Islet of Langerhans (tissue), 1 donor: ENCODE measurements around the gene LAX1.
"Not testable (repeated sequence)": the region's sequence is repeated elsewhere in the genome, so short reads cannot be mapped to it uniquely, and the experiment has no call there.

ENCODE experiments used
- FAIRE-seq: peaks from one replicate; lab custom pipeline; 2011; peaks lifted over from hg19 to GRCh38; lab: Jason Lieb, UNC

Gene LAX1

DNA sequence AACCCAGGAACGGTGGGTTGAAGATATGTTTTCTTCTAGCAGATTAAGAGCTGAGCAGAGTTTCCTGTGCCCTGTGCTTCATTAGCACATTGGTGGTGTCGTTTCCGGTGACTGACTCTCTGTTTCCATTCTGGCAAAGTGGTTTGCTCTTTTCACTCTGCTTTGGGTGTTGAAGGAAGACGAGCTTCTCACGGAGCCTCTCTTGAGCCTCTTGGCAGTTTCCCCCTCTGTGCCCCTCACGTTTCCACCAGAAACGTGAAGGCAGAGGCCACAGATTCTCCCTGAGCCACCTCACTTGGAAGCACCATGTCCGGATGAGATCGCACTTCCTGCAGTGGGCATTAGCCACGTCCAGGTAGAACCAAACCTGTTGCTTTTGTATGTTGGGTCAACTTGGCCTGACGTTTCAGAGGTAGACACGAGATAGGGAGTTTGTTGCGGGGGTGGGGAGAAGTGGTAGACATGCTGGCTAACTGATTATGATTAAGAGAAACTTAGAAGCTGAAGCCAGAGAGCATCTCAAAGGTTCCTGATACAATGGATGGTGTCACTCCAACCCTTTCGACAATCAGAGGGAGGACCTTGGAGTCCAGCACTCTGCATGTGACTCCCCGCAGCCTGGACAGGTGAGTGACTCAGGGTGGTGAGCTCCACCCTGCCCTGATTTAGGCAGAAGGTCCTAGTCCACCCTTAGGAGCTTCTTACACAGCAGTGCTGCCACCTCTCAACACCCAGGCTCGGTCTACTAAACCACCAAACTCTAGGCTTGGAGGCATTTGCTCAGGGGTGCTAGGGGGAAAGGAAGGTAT is at the start of gene LAX1:
TSS of gene LAX1 (plus strand) at position 155 of the 809 bp plus-strand sequence. CDS start at position 538, 383 bp downstream.
- no peak for FAIRE-seq

DNA sequence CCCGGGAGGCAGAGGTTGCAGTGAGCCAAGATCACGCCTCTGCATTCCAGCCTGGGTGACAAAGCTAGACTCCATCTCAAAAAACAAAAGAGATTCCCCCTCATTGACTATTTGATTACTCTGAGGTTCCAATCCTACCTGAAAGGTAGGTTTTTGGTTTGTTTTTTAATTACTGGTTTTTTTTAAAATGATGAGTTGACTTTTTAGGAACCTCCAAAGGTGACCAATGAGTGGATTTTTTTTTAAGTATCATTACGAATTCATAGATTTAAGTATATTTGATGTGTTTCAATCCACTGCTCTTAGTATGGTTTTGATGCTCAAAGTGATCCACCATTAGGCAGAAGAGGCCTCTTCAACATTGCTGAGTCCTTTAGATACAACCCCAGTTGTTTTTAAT is 47.9 kb upstream of the LAX1 start:
- FAIRE-seq, result no peak

DNA sequence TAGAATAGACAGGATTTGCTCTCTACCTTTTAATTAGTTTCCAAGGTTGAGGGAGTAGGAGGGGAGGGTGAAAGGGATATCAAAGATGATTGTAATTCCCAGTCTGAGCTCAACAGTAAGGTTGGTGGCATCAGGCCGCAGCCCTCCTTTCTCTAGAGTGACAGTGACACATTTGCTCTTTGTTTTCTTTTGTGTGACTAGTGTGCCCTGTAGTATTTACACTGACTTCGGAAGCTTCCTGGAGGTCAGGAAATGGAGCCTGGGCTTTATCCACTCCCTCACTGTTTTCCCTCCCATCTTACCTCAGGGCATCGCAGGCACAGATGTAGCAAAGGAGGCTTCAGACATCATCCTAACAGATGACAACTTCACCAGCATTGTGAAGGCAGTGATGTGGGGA is 44.7 kb upstream of the LAX1 start:
- no peak for FAIRE-seq

DNA sequence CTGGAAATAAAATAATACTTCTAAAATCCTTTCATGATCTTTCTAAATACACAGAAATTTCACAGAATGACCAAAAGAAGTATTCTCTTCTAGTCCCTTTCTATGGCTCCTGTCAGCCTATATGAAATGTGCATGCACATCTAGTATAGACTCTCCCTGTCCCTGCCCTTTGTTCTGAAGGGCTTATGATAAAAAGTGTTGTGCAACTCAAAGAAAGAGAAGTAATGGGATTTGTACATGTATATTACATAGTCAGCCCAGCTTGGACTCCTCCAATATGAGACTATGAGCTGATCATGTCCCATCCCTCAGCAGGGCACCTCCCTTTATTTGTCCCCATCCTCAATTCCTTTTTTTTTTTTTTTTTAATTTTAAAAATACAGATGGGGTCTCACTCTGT is 42.1 kb upstream of the LAX1 start:
- FAIRE-seq, result no peak

DNA sequence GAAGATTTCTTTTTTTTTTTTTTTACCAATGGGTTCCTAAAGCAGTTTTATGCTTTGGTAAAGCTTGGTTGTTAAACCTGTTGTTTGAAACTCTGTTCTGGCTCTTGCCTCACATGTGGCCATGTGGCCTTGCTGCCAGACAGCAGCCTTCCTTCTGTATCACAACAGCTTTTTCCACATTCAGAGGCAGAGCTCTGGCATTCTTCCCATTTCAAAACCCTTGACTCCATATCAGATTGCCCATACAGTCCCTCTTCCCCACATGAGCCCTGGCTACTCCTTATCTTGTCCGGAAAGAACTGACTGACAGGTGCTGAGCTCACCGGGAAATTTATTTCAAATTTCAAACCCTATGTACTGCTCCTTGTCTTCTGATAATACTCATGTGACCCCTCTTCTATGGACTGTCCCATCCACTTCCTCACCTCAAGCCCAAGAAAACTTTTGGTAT is 38.5 kb upstream of the LAX1 start:
- no peak for FAIRE-seq

DNA sequence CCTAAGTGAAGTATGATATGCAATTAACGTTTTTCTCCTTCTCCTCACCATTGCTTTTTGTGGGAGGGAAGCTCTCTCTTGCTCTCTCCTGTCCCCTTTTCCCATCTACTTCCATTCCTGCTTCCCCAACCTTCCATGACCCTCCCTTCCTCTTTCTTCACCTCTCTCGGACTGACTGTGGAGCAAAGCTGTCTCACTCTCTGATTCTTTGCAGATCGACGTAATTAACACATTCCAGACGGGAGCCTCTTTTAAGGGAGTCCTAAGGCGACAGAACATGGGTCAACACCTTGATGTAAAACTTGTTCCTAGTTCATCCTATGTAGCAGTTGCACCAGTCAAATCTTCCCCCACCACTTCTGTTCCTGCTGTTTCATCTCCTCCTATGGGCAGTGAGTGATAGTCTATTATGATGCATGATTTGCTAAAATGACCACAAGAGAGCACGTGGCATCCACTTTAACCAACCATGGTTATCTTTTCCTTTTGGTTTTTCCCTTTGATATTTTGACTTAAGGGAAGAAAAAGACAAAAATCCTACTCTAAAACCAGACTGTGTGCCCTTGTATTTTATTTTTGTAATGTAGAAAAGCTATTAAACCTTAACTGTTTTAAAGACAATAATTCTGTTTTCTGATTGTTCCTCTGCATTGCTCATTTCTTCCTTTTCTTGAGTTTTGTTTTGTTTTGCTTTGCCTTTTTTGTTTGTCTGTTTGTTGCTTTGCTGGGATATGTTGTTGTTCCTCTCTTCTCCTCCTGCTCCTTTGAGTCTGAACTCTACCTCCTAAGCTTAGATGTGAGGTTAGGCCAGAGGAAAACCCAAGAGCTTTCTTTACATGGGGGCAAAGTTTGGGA is 31.7 kb upstream of the LAX1 start:
- no peak for FAIRE-seq

- no peak for FAIRE-seq
Measured at GRCh38 chr1:203742436-203742835, 22.5 kb upstream of the LAX1 start.

DNA sequence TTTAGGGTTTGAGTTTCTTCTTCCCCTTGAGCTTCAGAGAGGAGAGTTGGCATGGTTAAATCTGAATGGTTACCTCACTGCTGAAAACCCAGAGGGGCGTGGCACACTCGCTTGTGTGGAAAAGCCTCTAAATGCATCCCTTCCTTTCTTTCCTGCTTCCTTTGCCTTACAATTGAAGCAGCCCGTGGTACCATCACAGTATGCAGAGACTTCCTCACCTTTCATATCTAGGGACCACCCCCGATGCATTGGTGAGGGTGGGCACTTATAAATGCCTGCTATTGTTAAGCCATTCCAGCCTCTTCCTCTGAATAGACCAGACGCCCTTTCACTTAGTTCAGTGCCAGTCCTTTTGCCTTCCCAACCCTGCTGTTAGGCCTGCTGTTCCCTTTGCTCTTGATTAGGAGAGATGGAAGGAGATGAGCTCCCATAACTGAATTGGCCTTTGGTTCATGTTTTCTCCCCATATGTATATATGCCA is 21.9 kb upstream of the LAX1 start:
- no peak for FAIRE-seq

DNA sequence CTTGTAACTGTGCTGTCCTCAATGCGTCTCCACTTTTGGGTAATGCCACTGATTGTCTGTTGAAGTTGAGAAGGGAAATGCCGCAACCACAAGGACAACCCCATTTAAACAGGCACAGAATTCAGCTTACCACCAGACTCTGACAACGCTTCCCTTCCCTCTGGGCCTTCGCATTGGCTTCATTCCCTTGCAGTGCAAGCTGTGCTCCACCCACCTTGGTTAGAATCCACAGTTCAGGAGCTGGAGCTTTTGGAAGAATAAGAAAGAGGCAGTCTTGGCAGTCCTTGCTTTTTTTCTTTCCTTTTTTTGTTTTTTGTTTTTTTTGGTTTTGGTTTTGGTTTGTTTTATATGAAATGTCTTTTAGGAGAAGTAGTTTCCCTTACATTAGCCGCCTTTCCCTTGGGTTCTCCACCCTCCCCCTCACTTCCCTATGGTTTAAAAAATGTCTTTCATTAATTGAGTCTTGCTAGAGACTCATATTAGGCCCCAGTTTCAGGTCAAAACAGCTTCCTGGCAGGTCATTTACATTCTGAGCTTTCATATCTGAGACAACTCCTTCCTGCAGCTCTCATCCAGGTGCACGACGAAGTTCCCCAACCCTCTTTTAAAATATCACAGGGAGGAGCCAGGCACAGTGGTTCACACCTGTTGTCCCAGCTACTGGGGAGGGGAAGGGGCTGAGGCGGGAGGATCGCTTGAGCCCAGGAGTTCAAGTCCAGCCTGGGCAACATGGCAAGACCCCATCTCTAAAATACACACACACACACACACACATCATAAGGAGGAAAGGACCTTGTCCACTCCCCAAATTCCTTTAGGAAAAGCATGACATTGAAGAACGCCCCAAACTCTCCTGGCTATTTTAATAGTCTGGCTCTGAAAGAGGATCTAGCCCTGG is 20.7 kb upstream of the LAX1 start:
- no peak for FAIRE-seq

DNA sequence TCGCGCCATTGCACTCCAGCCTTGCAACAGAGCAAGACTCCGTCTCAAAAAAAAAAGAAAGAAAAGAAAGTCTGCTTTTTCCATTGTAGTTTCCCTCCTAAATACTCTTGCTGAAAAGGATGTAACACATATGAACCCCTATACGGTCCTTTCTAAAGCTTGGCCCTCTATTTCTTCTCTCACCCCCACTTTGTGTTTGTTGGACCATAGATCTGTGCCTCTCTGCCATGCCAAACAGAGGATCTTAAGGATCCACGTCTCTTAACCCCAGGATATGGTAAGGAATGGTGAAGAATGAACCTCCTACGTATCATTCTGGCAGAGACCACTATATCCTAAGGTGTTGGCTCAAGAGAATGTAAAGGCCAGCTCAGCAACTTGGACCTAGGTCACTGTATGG is 18.7 kb upstream of the LAX1 start:
- no peak for FAIRE-seq

DNA sequence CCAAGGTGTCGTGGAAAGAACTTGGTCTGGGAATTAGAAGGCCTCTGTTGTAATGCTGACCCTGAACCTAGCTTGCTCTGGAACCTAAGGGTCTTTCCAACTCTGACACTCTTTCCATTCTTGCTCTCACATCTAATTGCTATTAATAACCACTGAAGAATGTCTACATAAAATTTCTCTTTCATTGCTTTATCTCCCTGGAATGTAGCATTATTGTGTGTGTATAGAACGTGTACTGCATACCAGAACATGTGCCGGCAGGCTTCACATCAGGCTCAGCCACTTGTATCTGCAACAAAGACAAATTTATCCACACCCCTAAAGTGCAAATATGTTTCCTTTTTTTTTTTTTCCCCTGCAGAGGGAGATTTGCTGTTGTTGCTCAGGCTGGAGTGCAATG is 13.9 kb upstream of the LAX1 start:
- FAIRE-seq, result no peak

DNA sequence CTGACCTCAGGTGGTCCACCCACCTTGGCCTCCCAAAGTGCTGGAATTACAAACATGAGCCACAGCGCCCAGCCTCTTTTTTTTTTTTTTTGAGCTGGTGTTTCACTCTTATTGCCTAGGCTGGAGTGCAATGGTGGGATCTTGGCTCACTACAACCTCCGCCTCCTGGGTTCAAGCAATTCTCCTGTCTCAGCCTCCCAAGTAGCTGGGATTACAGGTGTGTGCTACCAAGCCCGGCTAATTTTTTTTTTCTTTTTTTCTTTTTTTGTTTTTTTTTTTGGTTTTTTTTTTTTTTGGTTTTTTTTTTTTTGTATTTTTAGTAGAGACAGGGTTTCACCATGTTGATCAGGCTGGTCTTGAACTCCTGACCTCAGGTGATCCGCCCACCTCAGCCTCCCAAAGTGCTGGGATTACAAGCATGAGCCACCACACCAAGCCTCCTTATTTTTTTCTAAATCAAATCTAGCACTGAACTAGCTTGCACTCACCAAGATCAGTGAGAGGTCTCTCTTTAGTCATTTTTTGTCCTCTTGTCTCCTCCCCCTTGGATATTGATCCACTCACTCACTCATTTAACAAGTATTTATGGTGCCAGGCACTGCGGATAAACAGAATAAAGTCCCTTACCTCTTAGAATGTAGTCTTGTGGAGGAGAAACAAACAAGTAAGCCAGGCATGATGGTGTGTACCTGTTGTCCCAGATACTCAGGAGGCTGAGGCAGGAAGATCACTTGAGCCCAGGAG is 13.2 kb upstream of the LAX1 start:
- not testable (repeated sequence) for FAIRE-seq

- no peak for FAIRE-seq
Measured at GRCh38 chr1:203754455-203754864, 10.5 kb upstream of the LAX1 start.

- no peak for FAIRE-seq
Measured at GRCh38 chr1:203756036-203756435, 8.9 kb upstream of the LAX1 start.

- FAIRE-seq, result not testable (repeated sequence)
Measured at GRCh38 chr1:203758749-203759148, 6.2 kb upstream of the LAX1 start.

DNA sequence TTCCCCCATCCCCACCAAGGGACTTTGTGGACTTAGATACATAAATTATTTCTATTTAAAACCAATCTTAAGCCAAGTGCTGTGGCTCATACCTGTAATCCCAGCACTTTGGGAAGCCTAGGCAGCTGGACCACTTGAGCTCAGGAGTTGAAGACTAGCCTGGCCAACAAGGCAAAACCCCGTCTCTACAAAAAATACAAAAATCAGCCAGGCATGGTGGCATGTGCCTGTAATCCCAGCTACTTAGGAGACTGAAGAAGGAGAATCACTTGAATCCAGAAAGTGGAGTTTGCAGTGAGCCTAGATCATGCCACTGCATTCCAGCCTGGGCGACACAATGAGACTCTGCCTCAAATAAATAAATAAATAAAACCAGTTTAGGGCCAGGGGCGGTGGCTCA is 4.5 kb upstream of the LAX1 start:
- FAIRE-seq, result no peak

- FAIRE-seq, result not testable (repeated sequence)
Measured at GRCh38 chr1:203761958-203762357, 3.0 kb upstream of the LAX1 start.

- no peak for FAIRE-seq
Measured at GRCh38 chr1:203763505-203763904, 1.5 kb upstream of the LAX1 start.

DNA sequence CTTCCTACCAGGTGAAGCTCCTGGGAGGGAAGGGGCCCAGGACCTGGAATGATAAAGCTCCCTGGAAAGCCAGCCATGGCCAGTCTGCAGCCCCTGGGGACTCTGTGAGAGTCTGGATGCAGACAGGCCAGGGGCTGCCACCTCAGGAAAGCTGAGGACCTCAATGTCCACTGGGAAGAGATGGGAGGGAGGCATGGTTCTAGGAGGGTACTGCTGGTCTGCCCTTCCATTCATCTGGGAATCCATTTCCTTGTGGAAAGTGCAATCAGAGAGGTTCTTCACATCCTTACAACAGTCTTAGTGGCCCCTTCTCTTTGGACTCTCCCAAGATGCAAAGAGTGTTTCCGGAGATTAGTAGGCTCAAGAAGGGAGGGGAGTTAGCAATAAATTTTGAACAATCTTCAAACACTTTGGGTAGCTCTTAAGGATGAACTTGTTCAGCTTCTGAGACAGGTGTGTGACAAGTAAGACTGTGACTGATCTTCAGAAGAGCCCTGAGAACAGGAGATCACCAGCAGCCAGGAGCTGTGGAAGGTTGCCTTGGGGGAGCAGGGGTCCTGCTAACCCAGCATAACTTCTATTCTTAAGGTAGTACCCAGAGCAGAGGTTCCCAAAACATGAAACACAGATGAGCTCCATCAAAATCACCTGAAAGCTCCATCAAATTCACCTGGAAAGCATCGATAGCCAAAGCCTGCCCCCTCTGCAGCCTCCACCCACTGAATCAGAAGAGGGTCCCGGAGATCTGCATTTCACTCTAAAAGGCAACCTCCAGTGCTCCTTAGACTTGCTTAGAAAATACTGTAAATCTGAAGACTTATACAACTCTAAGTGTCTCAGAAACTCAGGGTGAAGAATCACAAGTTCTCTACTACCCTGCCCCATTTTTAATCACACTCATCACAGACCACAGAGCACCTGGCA is 616 bp upstream of the LAX1 start:
- no peak for FAIRE-seq

DNA sequence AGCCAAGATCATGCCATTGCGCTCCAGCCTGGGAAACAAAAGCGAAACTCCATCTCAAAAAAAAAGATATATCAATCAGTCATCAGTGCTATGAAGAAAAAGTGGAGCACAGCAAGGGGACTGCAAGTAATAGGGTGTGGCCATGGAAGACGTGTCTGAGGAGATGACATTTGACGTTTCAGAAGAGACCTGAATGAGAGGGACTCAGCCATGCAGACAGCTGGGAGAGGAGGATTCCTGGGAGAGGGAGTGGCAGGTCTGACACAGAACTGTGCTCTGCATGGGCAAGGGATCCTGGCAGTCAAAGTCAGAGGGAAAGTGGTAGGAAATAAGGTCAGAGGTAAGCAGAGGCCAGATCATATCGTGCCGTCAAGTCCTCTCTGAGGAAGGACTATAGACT is 3.3 kb downstream of the LAX1 start:
- no peak for FAIRE-seq
